Activated CD8-positive, alpha-beta T cell treated with anti-CD3 and anti-CD28 coated beads for 36 hours (primary cell): ENCODE measurements around the gene BTLA. TPM values are rescaled to one million over a fixed set of nuclear protein-coding genes. Genes with fewer than 3 reads are reported as not detected.

Experiments used
- ATAC-seq: fragments of 200-7000 bp; cut with Tn5 transposase; one replicate; pipeline ENCODE4 v1.10.0; 2021; ENCODE audit warnings: mild to moderate bottlenecking, moderate library complexity
- CTCF ChIA-PET: fragments of 350-600 bp; sonication (Branson Sonifier 250); formaldehyde crosslinking; loops from one replicate; lab custom pipeline; 2021; ENCODE audit warnings: antibody characterized with exemption; lab: Charles Lee
- POLR2A ChIA-PET: fragments of 350-600 bp; sonication (Branson Sonifier 250); formaldehyde crosslinking; loops from one replicate; lab custom pipeline; 2021; ENCODE audit warnings: antibody characterized with exemption; lab: Charles Lee
- DNase-seq: peaks from one replicate; pipeline ENCODE4 v3.0.0-alpha.2; 2020
- H3K27ac Mint-ChIP-seq: one replicate; pipeline ENCODE4 v1.8.0; 2021; ENCODE audit warnings: mild to moderate bottlenecking, mixed read lengths
- H3K27me3 Mint-ChIP-seq: one replicate; pipeline ENCODE4 v1.8.0; 2021; ENCODE audit warnings: mixed read lengths
- H3K36me3 Mint-ChIP-seq: one replicate; pipeline ENCODE4 v1.8.0; 2021; ENCODE audit warnings: low read depth, mixed read lengths
- H3K4me1 Mint-ChIP-seq: one replicate; pipeline ENCODE4 v1.8.0; 2021; ENCODE audit warnings: low read depth, mixed read lengths
- H3K4me3 Mint-ChIP-seq: one replicate; pipeline ENCODE4 v1.8.0; 2021; ENCODE audit warnings: mild to moderate bottlenecking, moderate library complexity, mixed read lengths
- H3K9me3 Mint-ChIP-seq: one replicate; pipeline ENCODE4 v1.8.0; 2021; ENCODE audit warnings: mixed read lengths
- intact Hi-C: fragments of 100-400 bp; cut with micrococcal nuclease; formaldehyde crosslinking; loops from one replicate; pipeline ENCODE4 v1.10.0; 2022
- total RNA-seq, 2 experiments: library from RNA; stranded (reverse); gene quantifications; one replicate each; pipeline ENCODE4 v1.2.3, GENCODE V29; 2021
- TF ChIP-seq, protein P1 (sequence below): fragments of 200-600 bp; IDR thresholded peaks from one replicate; pipeline ENCODE4 v1.8.0; 2022; ENCODE audit warnings: antibody characterized with exemption, mild to moderate bottlenecking

The BTLA gene
- total RNA-seq, 2 experiments from 2014 or later, result 12.8 to 13.2 TPM

DNA sequence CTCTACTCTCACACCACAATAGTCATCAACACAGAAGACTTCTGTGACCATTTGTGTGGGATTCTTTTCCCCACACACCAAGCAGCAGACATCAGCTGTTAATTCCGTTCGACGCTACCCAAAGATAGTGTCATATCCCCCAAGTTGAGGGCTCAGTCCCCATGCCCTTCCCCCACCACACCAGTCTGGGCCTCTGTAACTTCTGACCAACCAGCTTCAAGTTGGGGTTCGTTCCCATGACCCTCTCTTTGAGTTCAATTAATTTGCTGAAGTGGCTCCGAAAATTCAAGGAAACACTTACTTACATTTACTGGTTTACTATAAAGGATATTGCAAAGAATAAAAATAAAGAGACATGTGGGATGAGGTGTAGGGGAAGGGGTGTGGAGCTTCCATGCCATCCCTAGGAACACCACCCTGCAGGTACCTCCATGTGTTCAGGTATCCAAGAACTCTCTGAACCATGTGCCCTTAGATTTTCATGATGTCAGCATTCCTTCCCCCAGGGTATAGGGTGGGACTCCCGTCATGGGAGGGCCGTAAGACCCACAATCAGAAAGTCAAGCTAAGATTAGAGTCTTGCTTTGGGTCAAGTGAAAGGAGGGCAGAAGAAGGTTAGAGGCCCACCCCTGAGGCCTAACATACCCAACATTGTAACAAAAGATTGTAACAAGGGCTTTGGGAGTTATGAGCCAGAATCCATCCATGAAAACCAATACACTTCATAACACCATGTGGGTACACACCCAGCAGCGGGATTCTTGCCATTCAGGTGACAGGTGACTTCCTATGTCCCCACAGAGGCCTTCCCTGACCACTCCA lies 82.7 kb downstream of the BTLA start:
- no peak overlapping the region for H3K27ac Mint-ChIP-seq
- CTCF ChIA-PET, result no interaction called here
- H3K4me1 Mint-ChIP-seq, result peaks cover 3% of the 10 kb centered on the region
- POLR2A ChIA-PET, result interaction anchor here (0.5 kb wide), 1 partner anchor 19 kb away, joined by 4 read pairs; no protein-coding TSS in a partner anchor
- intact Hi-C loops, result no loop called here
- no peaks in the 10 kb centered on the region for H3K36me3 Mint-ChIP-seq
- TF ChIP-seq, protein P1, sequence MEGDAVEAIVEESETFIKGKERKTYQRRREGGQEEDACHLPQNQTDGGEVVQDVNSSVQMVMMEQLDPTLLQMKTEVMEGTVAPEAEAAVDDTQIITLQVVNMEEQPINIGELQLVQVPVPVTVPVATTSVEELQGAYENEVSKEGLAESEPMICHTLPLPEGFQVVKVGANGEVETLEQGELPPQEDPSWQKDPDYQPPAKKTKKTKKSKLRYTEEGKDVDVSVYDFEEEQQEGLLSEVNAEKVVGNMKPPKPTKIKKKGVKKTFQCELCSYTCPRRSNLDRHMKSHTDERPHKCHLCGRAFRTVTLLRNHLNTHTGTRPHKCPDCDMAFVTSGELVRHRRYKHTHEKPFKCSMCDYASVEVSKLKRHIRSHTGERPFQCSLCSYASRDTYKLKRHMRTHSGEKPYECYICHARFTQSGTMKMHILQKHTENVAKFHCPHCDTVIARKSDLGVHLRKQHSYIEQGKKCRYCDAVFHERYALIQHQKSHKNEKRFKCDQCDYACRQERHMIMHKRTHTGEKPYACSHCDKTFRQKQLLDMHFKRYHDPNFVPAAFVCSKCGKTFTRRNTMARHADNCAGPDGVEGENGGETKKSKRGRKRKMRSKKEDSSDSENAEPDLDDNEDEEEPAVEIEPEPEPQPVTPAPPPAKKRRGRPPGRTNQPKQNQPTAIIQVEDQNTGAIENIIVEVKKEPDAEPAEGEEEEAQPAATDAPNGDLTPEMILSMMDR, result no peak
- DNase-seq (no peak), ATAC-seq (no peak)
- H3K27me3 Mint-ChIP-seq, result no peaks in the 10 kb centered on the region
- no peak overlapping the region for H3K4me3 Mint-ChIP-seq
- H3K9me3 Mint-ChIP-seq, result no peaks in the 10 kb centered on the region

DNA sequence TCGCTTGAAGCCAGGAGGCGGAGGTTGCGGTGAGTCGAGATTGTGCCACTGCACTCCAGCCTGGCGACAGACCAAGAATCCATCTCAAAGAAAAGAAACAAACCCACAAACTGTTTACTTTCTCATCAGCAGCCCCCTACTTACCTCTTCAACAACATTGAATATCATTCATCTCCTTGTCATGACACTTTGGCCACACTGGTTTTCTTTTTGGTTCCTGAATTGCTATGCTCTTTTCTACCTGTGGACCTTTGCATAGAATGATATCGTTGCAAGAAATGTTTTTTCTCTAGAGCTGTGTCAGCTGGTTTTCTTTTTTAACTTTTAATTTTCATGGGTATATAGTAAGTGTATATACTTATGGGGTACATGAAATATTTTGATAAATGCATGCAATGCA lies 83.9 kb downstream of the BTLA start:
- H3K27me3 Mint-ChIP-seq, result no peaks in the 10 kb centered on the region
- H3K4me3 Mint-ChIP-seq, result no peak overlapping the region
- peaks cover 3% of the 10 kb centered on the region for H3K4me1 Mint-ChIP-seq
- no peaks in the 10 kb centered on the region for H3K9me3 Mint-ChIP-seq
- TF ChIP-seq, protein P1, result no peak
- ChIA-PET POLR2A (no interaction called here), CTCF (no interaction called here)
- H3K36me3 Mint-ChIP-seq, result no peaks in the 10 kb centered on the region
- no peak overlapping the region for H3K27ac Mint-ChIP-seq
- no peak for ATAC-seq
- intact Hi-C loops, result no loop called here
- DNase-seq, result no peak

Other genes with a start within 250 kb of the BTLA start
- gene SLC9C1, start 205.3 kb downstream of the BTLA start, total RNA-seq, result not detected
- gene CD200, start 166.3 kb downstream of the BTLA start, total RNA-seq, result 10 to 100 TPM; 15.7 to 16.7 TPM
- 10 to 100 TPM; 56.5 to 58.4 TPM for gene ATG3, start 62.5 kb upstream of the BTLA start, total RNA-seq
- gene SLC35A5, start 62.6 kb upstream of the BTLA start, total RNA-seq, result 10 to 100 TPM; 14.7 to 15.3 TPM
- gene CCDC80, start 141.7 kb upstream of the BTLA start, total RNA-seq, result not detected